Measurements from ENCODE around the gene TDRD12. TPM values are rescaled to one million over a fixed set of nuclear protein-coding genes. Genes with fewer than 3 reads are reported as not detected.

The TDRD12 gene
- total and polyA plus RNA-seq, 4 donors = under 0.01 to 0.23 (median 0.02) TPM; not detected in 1

DNA sequence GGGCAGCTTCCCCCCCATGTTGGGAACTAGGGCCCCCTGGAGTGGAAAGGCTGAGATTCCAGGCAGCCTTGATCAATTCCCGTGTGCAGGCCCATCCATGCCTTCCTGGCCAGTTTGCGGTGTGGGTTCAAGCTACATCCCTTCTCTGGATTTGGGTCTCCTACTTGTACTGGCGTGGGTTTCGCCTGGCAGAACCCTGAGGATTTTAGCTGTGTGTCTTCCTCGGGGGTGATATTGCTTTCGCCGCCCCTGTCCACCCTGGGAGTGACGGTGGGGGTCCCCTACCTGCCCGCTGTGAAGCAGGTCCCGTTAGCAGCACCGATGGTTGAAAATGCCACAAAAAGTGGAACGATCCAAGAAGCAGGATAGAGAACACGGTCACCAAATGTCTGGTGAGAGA is 138.6 kb downstream of the TDRD12 start:
- H3K9ac ChIP-seq (ENCODE audit: low read depth in 1 of 2, low read length in 2 of 2) = no peak overlapping the region
- no peaks in the 10 kb centered on the region for H3K27me3 ChIP-seq (ENCODE audit: control insufficient read depth in 4 of 4, insufficient read depth in 4 of 4, low read length in 3 of 4)
- TF ChIP-seq, protein P1, sequence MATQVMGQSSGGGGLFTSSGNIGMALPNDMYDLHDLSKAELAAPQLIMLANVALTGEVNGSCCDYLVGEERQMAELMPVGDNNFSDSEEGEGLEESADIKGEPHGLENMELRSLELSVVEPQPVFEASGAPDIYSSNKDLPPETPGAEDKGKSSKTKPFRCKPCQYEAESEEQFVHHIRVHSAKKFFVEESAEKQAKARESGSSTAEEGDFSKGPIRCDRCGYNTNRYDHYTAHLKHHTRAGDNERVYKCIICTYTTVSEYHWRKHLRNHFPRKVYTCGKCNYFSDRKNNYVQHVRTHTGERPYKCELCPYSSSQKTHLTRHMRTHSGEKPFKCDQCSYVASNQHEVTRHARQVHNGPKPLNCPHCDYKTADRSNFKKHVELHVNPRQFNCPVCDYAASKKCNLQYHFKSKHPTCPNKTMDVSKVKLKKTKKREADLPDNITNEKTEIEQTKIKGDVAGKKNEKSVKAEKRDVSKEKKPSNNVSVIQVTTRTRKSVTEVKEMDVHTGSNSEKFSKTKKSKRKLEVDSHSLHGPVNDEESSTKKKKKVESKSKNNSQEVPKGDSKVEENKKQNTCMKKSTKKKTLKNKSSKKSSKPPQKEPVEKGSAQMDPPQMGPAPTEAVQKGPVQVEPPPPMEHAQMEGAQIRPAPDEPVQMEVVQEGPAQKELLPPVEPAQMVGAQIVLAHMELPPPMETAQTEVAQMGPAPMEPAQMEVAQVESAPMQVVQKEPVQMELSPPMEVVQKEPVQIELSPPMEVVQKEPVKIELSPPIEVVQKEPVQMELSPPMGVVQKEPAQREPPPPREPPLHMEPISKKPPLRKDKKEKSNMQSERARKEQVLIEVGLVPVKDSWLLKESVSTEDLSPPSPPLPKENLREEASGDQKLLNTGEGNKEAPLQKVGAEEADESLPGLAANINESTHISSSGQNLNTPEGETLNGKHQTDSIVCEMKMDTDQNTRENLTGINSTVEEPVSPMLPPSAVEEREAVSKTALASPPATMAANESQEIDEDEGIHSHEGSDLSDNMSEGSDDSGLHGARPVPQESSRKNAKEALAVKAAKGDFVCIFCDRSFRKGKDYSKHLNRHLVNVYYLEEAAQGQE (IDR thresholded peaks at IDR 0.05) = no peak
- TF ChIP-seq MAX (IDR thresholded peaks at IDR 0.05) (no peak), FOXA2 (IDR thresholded peaks at IDR 0.05) (no peak), YY1 (IDR thresholded peaks at IDR 0.05) (no peak), EGR1 (IDR thresholded peaks at IDR 0.05; ENCODE audit: low read depth in 2 of 2) (no peak), HNF4G (IDR thresholded peaks at IDR 0.05) (no peak), JUND (IDR thresholded peaks at IDR 0.05) (no peak), ZBTB33 (IDR thresholded peaks at IDR 0.05) (no peak), RXRA (IDR thresholded peaks at IDR 0.05) (no peak), SP1 (IDR thresholded peaks at IDR 0.05) (no peak), TAF1 (conservative IDR thresholded peaks at IDR 0.05) (no peak), NR2F2 (IDR thresholded peaks at IDR 0.05) (no peak), HNF4A (conservative IDR thresholded peaks at IDR 0.05) (no peak), CTCF (IDR thresholded peaks at IDR 0.05; ENCODE audit: low read depth, low read length, missing input control) (no peak), RAD21 (IDR thresholded peaks at IDR 0.05) (no peak), ATF3 (IDR thresholded peaks at IDR 0.05) (no peak), GABPA (IDR thresholded peaks at IDR 0.05 in 1 of 2, conservative IDR thresholded peaks at IDR 0.05 in 1 of 2) (no peak)
- WGBS = 94% methylated on average over 13 of the region's 13 CpGs
- no peaks in the 10 kb centered on the region for H3K9me3 ChIP-seq (ENCODE audit: control insufficient read depth in 4 of 4, low read length in 3 of 4)
- no peak overlapping the region for H3K4me3 ChIP-seq (ENCODE audit: low read depth in 1 of 3, low read length in 3 of 3)
- DNase-seq (ENCODE audit: low spot score) = no peak
- peaks cover 9 to 50% (median 20%) of the 10 kb centered on the region in 4 donors for H3K36me3 ChIP-seq (ENCODE audit: control insufficient read depth in 4 of 4, insufficient read depth in 3 of 4, low read depth in 1 of 4, low read length in 3 of 4)
- no peaks in the 10 kb centered on the region for H3K4me1 ChIP-seq (ENCODE audit: control insufficient read depth in 4 of 4, insufficient read depth in 4 of 4, low read length in 3 of 4)
- no peak overlapping the region for H3K27ac ChIP-seq (ENCODE audit: low read depth in 1 of 2, low read length in 2 of 2)

Measured in liver (tissue), 9 donors.